LHCN-M2 (cell line): ENCODE data around the gene PDCD4. TPM values are rescaled to one million over a fixed set of nuclear protein-coding genes. Genes with fewer than 3 reads are reported as not detected.
"Not testable (repeated sequence)": the region's sequence is repeated elsewhere in the genome, so short reads cannot be mapped to it uniquely, and the experiment has no call there.

ENCODE experiments used
- DNase-seq: peaks from one replicate; pipeline ENCODE4 v3.0.0-alpha.2; 2012; ENCODE audit warnings: low read depth
- total RNA-seq: library from RNA; depleted of rRNA; stranded (reverse); fragments of >200 nt; gene quantifications from 2 replicates; pipeline ENCODE4 v1.2.3, GENCODE V29; 2014

PDCD4 gene
- total RNA-seq, 1 experiment from 2014 or later = 40.0 TPM

GRCh38 chr10:110881905-110882304 lies 10.2 kb downstream of the PDCD4 start:
- DNase-seq = no peak

- no peak for DNase-seq
Observed at GRCh38 chr10:110883924-110884323, 12.2 kb downstream of the PDCD4 start.

- DNase-seq = no peak
Observed at GRCh38 chr10:110885932-110886674, 14.4 kb downstream of the PDCD4 start.

- no peak for DNase-seq
Observed at GRCh38 chr10:110887560-110887959, 15.8 kb downstream of the PDCD4 start.

- no peak for DNase-seq
Observed at GRCh38 chr10:110892602-110893288, 21.0 kb downstream of the PDCD4 start.

GRCh38 chr10:110893559-110894179 lies 21.9 kb downstream of the PDCD4 start:
- DNase-seq = peak; percentile 56

GRCh38 chr10:110897184-110897583 lies 25.5 kb downstream of the PDCD4 start:
- DNase-seq = no peak

- peak; percentile 36 for DNase-seq
Observed at GRCh38 chr10:110898391-110898790, 26.7 kb downstream of the PDCD4 start.

GRCh38 chr10:110900983-110901382 lies 29.3 kb downstream of the PDCD4 start:
- no peak for DNase-seq

GRCh38 chr10:110901954-110902819 lies 30.5 kb downstream of the PDCD4 start:
- peak; percentile 53 for DNase-seq

- DNase-seq = no peak
Observed at GRCh38 chr10:110903280-110904278, 31.9 kb downstream of the PDCD4 start.

GRCh38 chr10:110910138-110910537 lies 38.4 kb downstream of the PDCD4 start:
- DNase-seq = no peak

GRCh38 chr10:110912374-110912773 lies 40.6 kb downstream of the PDCD4 start:
- peak; percentile 58 for DNase-seq

GRCh38 chr10:110914431-110914830 lies 42.7 kb downstream of the PDCD4 start:
- DNase-seq = no peak

- DNase-seq = no peak
Observed at GRCh38 chr10:110915035-110915434, 43.3 kb downstream of the PDCD4 start.

GRCh38 chr10:110915600-110915999 lies 43.9 kb downstream of the PDCD4 start:
- not testable (repeated sequence) for DNase-seq

GRCh38 chr10:110916554-110917346 lies 45.0 kb downstream of the PDCD4 start:
- DNase-seq = peak; percentile 24

GRCh38 chr10:110918269-110918642 lies 46.5 kb downstream of the PDCD4 start:
- DNase-seq = peak; percentile 95

GRCh38 chr10:110918643-110919348 lies 47.1 kb downstream of the PDCD4 start, which contains the start of gene BBIP1:
Gene BBIP1, minus strand, starts transcription at chr10:110919180. Its CDS starts 1,023 bp downstream, at chr10:110918157.
- peak; percentile 100 for DNase-seq
